GM12891 (cell line): ENCODE data around the gene PGLYRP2.
"Not testable (repeated sequence)": the region's sequence is repeated elsewhere in the genome, so short reads cannot be mapped to it uniquely, and the experiment has no call there.

ENCODE experiments used
- PAX5 ChIP-seq: IDR thresholded peaks from 2 replicates; pipeline ENCODE4 v1.6.1; 2011; ENCODE audit warnings: low read length, moderate library complexity, mild to moderate bottlenecking; ENCODE audit not compliant: insufficient read depth, severe bottlenecking
- POLR2A ChIP-seq: IDR thresholded peaks from 2 replicates; pipeline ENCODE4 v1.6.1; 2011; ENCODE audit warnings: low read depth, low read length, control low read depth
- POLR2AphosphoS5 ChIP-seq: IDR thresholded peaks from 2 replicates; pipeline ENCODE4 v1.6.1; 2011; ENCODE audit warnings: low read depth, low read length, control low read depth
- POU2F2 ChIP-seq: IDR thresholded peaks from 2 replicates; pipeline ENCODE4 v1.6.1; 2011; ENCODE audit warnings: low read depth, mild to moderate bottlenecking, control low read depth, low read length, moderate library complexity
- SPI1 ChIP-seq: IDR thresholded peaks from 2 replicates; pipeline ENCODE4 v1.6.1; 2011; ENCODE audit warnings: low read depth, low read length, control low read depth
- TAF1 ChIP-seq: IDR thresholded peaks from 2 replicates; pipeline ENCODE4 v1.6.1; 2011; ENCODE audit warnings: low read depth, low read length, control low read depth

- TF ChIP-seq TAF1, POLR2A, POLR2AphosphoS5, PAX5, SPI1, POU2F2: not testable (repeated sequence)
Observed at GRCh38 chr19:15480996-15481395, 1.7 kb upstream of the PGLYRP2 start.
